Liver (tissue), 9 donors: Measurements from ENCODE around the gene NKX2-8. TPM values are rescaled to one million over a fixed set of nuclear protein-coding genes. Genes with fewer than 3 reads are reported as not detected.

Experiments
- DNase-seq: peaks from one replicate; pipeline ENCODE4 v3.0.0-alpha.2; 2017; ENCODE audit warnings: low spot score
- H3K27ac ChIP-seq, 2 donors: one replicate each; pipeline ENCODE4 v1.7.0; 2013; ENCODE audit warnings: inconsistent platforms in 2 of 2, low read length in 2 of 2, control low read depth in 1 of 2, low read depth in 1 of 2, mild to moderate bottlenecking in 1 of 2
- H3K27me3 ChIP-seq, 4 donors: one replicate each; pipeline versions ENCODE4 v1.6.1 to v1.7.0; 2013; ENCODE audit warnings: low read length in 3 of 4, inconsistent platforms in 1 of 4, mild to moderate bottlenecking in 1 of 4, moderate library complexity in 1 of 4; ENCODE audit not compliant: control insufficient read depth in 4 of 4, insufficient read depth in 4 of 4
- H3K36me3 ChIP-seq, 4 donors: one replicate each; pipeline versions ENCODE4 v1.6.1 to v1.7.0; 2013; ENCODE audit warnings: low read length in 3 of 4, mild to moderate bottlenecking in 3 of 4, low read depth in 1 of 4, moderate library complexity in 1 of 4; ENCODE audit not compliant: control insufficient read depth in 4 of 4, insufficient read depth in 3 of 4
- H3K4me1 ChIP-seq, 4 donors: one replicate each; pipeline versions ENCODE4 v1.6.1 to v1.7.0; 2013; ENCODE audit warnings: low read length in 3 of 4, mild to moderate bottlenecking in 3 of 4, moderate library complexity in 1 of 4; ENCODE audit not compliant: control insufficient read depth in 4 of 4, insufficient read depth in 4 of 4
- H3K4me3 ChIP-seq, 3 donors: one replicate each; pipeline versions ENCODE4 v1.6.1 to v1.7.0; 2013; ENCODE audit warnings: low read length in 3 of 3, control low read depth in 1 of 3, low read depth in 1 of 3, mild to moderate bottlenecking in 1 of 3
- H3K9ac ChIP-seq, 2 donors: one replicate each; pipeline ENCODE4 v1.7.0; 2013; ENCODE audit warnings: low read length in 2 of 2, mild to moderate bottlenecking in 2 of 2, moderate library complexity in 2 of 2, control low read depth in 1 of 2, low read depth in 1 of 2
- H3K9me3 ChIP-seq, 4 donors: one replicate each; pipeline versions ENCODE4 v1.6.1 to v1.7.0; 2013; ENCODE audit warnings: low read length in 3 of 4; ENCODE audit not compliant: control insufficient read depth in 4 of 4
- ATF3 ChIP-seq: IDR thresholded peaks from 2 replicates; pipeline ENCODE4 v1.6.1; 2016; ENCODE audit warnings: antibody characterized with exemption
- EGR1 ChIP-seq, 2 donors: IDR thresholded peaks; 2 replicates each; pipeline ENCODE4 v1.6.1; 2016 to 2018; ENCODE audit warnings: antibody characterized with exemption in 2 of 2, low read depth in 2 of 2
- FOXA2 ChIP-seq: IDR thresholded peaks from 2 replicates; pipeline ENCODE4 v1.6.1; 2016; ENCODE audit warnings: antibody characterized with exemption
- GABPA ChIP-seq, 2 donors: IDR thresholded peaks in 1 of 2; conservative IDR thresholded peaks in 1 of 2; 2 replicates each; pipeline ENCODE4 v1.6.1; 2016; ENCODE audit warnings: antibody characterized with exemption in 2 of 2, mild to moderate bottlenecking in 1 of 2, moderate library complexity in 1 of 2
- HNF4G ChIP-seq: IDR thresholded peaks from 2 replicates; pipeline ENCODE4 v1.6.1; 2016; ENCODE audit warnings: antibody characterized with exemption
- RAD21 ChIP-seq, 2 donors: IDR thresholded peaks; 2 replicates each; pipeline ENCODE4 v1.6.1; 2016; ENCODE audit warnings: antibody characterized with exemption in 2 of 2, mild to moderate bottlenecking in 2 of 2
- RXRA ChIP-seq, 2 donors: IDR thresholded peaks; 2 replicates each; pipeline ENCODE4 v1.6.1; 2017 to 2018; ENCODE audit warnings: antibody characterized with exemption in 2 of 2, mild to moderate bottlenecking in 1 of 2
- SP1 ChIP-seq: IDR thresholded peaks from 2 replicates; pipeline ENCODE4 v1.6.1; 2018; ENCODE audit warnings: antibody characterized with exemption, mild to moderate bottlenecking
- YY1 ChIP-seq: IDR thresholded peaks from 2 replicates; pipeline ENCODE4 v1.6.1; 2016; ENCODE audit warnings: antibody characterized with exemption, mild to moderate bottlenecking
- ZBTB33 ChIP-seq: IDR thresholded peaks from 2 replicates; pipeline ENCODE4 v1.6.1; 2016; ENCODE audit warnings: antibody characterized with exemption
- WGBS: extraction: QIAGEN DNeasy Blood & Tissue Kit; methylation state at CpG from one replicate; pipeline ENCODE4 v1.1.7; 2013; 5-methylcytosine and 5-hydroxymethylcytosine counted together
- polyA plus RNA-seq, 2 donors: library from polyadenylated mRNA; stranded (reverse) in 1 of 2; unstranded in 1 of 2; fragments of 200-250 nt in 1 of 2; fragments of >200 nt in 1 of 2; fragmentation: Nextera tagmentation in 1 of 2; extraction: Ambion mirVana in 1 of 2; gene quantifications; one replicate each; pipeline versions ENCODE4 v1.2.1 to v1.2.3, GENCODE V29; 2013 to 2015
- total RNA-seq, 2 donors: library from RNA; depleted of rRNA; stranded (reverse); fragments of >200 nt; gene quantifications; one replicate each; pipeline ENCODE4 v1.2.3, GENCODE V29; 2014
- TF ChIP-seq, protein P1 (sequence below): IDR thresholded peaks from 2 replicates; pipeline ENCODE4 v1.6.1; 2016; ENCODE audit warnings: antibody characterized with exemption, mild to moderate bottlenecking
- TF ChIP-seq, protein P2 (sequence below): fragments of 150-350 bp; IDR thresholded peaks from 2 replicates; pipeline ENCODE4 v1.5.1; 2017; ENCODE audit warnings: improper control_type of control experiment, low read depth, low read length; ENCODE audit not compliant: missing input control
- donor health status: healthy.
- donor health status: healthy.
- donor health status: healthy.
- donor health status: healthy.
- donor health status: healthy.

The NKX2-8 gene
- total and polyA plus RNA-seq, 4 donors, result 0.33 TPM; not detected in 3

- Histone ChIP-seq H3K4me3 (no peak overlapping the region), H3K27me3 (peaks cover 0 to 3% (median 0%) of the 10 kb centered on the region in 4 donors), H3K36me3 (no peaks in the 10 kb centered on the region), H3K27ac (no peak overlapping the region), H3K9ac (no peak overlapping the region), H3K9me3 (no peaks in the 10 kb centered on the region), H3K4me1 (no peaks in the 10 kb centered on the region)
- WGBS, result 79% methylated on average over 5 of the region's 5 CpGs
- TF ChIP-seq FOXA2 (no peak), RAD21 (IDR thresholded peaks at IDR 0.05) (no peak), YY1 (no peak), EGR1 (IDR thresholded peaks at IDR 0.05; ENCODE audit: low read depth in 2 of 2) (no peak), ATF3 (no peak), SP1 (no peak), ZBTB33 (no peak), HNF4G (no peak)
- TF ChIP-seq, protein P1, sequence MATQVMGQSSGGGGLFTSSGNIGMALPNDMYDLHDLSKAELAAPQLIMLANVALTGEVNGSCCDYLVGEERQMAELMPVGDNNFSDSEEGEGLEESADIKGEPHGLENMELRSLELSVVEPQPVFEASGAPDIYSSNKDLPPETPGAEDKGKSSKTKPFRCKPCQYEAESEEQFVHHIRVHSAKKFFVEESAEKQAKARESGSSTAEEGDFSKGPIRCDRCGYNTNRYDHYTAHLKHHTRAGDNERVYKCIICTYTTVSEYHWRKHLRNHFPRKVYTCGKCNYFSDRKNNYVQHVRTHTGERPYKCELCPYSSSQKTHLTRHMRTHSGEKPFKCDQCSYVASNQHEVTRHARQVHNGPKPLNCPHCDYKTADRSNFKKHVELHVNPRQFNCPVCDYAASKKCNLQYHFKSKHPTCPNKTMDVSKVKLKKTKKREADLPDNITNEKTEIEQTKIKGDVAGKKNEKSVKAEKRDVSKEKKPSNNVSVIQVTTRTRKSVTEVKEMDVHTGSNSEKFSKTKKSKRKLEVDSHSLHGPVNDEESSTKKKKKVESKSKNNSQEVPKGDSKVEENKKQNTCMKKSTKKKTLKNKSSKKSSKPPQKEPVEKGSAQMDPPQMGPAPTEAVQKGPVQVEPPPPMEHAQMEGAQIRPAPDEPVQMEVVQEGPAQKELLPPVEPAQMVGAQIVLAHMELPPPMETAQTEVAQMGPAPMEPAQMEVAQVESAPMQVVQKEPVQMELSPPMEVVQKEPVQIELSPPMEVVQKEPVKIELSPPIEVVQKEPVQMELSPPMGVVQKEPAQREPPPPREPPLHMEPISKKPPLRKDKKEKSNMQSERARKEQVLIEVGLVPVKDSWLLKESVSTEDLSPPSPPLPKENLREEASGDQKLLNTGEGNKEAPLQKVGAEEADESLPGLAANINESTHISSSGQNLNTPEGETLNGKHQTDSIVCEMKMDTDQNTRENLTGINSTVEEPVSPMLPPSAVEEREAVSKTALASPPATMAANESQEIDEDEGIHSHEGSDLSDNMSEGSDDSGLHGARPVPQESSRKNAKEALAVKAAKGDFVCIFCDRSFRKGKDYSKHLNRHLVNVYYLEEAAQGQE, result no peak
- DNase-seq, result no peak
These were observed 35.4 kb upstream of the NKX2-8 start for GRCh38 chr14:36617824-36618223.

DNA sequence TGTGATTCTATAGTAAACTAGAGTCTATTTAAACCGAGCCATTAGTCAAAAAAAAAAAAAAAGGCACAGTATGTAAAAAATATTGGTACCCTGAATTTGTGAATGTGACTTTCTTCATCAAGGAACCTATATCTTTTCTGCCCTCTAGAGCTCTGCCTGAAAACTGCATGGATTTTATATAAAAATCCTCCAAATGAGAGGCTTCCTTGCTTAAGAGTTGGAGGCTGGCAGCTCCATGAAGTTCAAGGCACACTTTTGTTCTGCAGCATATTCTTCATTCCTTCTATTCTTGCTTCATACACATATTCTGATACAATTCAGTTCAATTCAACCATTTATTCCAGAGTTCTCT lies 23.1 kb upstream of the NKX2-8 start:
- TF ChIP-seq, protein P2, sequence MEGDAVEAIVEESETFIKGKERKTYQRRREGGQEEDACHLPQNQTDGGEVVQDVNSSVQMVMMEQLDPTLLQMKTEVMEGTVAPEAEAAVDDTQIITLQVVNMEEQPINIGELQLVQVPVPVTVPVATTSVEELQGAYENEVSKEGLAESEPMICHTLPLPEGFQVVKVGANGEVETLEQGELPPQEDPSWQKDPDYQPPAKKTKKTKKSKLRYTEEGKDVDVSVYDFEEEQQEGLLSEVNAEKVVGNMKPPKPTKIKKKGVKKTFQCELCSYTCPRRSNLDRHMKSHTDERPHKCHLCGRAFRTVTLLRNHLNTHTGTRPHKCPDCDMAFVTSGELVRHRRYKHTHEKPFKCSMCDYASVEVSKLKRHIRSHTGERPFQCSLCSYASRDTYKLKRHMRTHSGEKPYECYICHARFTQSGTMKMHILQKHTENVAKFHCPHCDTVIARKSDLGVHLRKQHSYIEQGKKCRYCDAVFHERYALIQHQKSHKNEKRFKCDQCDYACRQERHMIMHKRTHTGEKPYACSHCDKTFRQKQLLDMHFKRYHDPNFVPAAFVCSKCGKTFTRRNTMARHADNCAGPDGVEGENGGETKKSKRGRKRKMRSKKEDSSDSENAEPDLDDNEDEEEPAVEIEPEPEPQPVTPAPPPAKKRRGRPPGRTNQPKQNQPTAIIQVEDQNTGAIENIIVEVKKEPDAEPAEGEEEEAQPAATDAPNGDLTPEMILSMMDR, result peak; percentile 11
- TF ChIP-seq RXRA (IDR thresholded peaks at IDR 0.05) (no peak), GABPA (IDR thresholded peaks at IDR 0.05 in 1 of 2, conservative IDR thresholded peaks at IDR 0.05 in 1 of 2) (no peak), HNF4G (no peak), EGR1 (IDR thresholded peaks at IDR 0.05; ENCODE audit: low read depth in 2 of 2) (no peak)
- no peak for DNase-seq
- Histone ChIP-seq H3K27ac (no peak overlapping the region), H3K9ac (no peak overlapping the region), H3K27me3 (peaks cover 0 to 2% (median under 1%) of the 10 kb centered on the region in 4 donors), H3K4me3 (no peak overlapping the region), H3K9me3 (no peaks in the 10 kb centered on the region), H3K4me1 (peaks cover 0 to 2% (median 0%) of the 10 kb centered on the region in 4 donors), H3K36me3 (no peaks in the 10 kb centered on the region)
- WGBS, result 62% methylated on average over 1 of the region's 1 CpG
